Activated CD8-positive, alpha-beta T cell treated with anti-CD3 and anti-CD28 coated beads, Interleukin-2, amount 10 ng/mL, durations not matched to agents 7 days and 5 days (primary cell): Measurements from ENCODE around the gene GNLY. TPM values are rescaled to one million over a fixed set of nuclear protein-coding genes. Genes with fewer than 3 reads are reported as not detected.

Experiments used
- ATAC-seq: fragments of 150-1000 bp; cut with Tn5 transposase; one replicate; pipeline ENCODE4 v1.10.0; 2021; ENCODE audit warnings: moderate library complexity
- CTCF ChIA-PET: fragments of 350-600 bp; sonication (Branson Sonifier 250); formaldehyde crosslinking; loops from one replicate; lab custom pipeline; 2021; ENCODE audit warnings: antibody characterized with exemption; lab: Charles Lee
- POLR2A ChIA-PET: fragments of 350-600 bp; sonication (Branson Sonifier 250); formaldehyde crosslinking; loops from one replicate; lab custom pipeline; 2021; ENCODE audit warnings: antibody characterized with exemption; lab: Charles Lee
- DNase-seq: peaks from one replicate; pipeline ENCODE4 v3.0.0-alpha.2; 2020
- H3K27ac Mint-ChIP-seq: one replicate; pipeline ENCODE4 v1.8.0; 2021; ENCODE audit warnings: mild to moderate bottlenecking, mixed read lengths
- H3K27me3 Mint-ChIP-seq: one replicate; pipeline ENCODE4 v1.8.0; 2021; ENCODE audit warnings: low read depth, mixed read lengths
- H3K36me3 Mint-ChIP-seq: one replicate; pipeline ENCODE4 v1.8.0; 2021; ENCODE audit warnings: low read depth, mixed read lengths
- H3K4me1 Mint-ChIP-seq: one replicate; pipeline ENCODE4 v1.8.0; 2021; ENCODE audit warnings: low read depth, mixed read lengths
- H3K4me3 Mint-ChIP-seq: one replicate; pipeline ENCODE4 v1.8.0; 2021; ENCODE audit warnings: mild to moderate bottlenecking, mixed read lengths
- H3K9me3 Mint-ChIP-seq: one replicate; pipeline ENCODE4 v1.8.0; 2022; ENCODE audit warnings: mixed read lengths; ENCODE audit not compliant: insufficient read depth
- total RNA-seq, 2 experiments: library from RNA; stranded (reverse); gene quantifications; one replicate each; pipeline ENCODE4 v1.2.3, GENCODE V29; 2021

GNLY gene
- total RNA-seq, 2 experiments from 2014 or later, result 136 to 143 TPM

GRCh38 chr2:85737961-85738360 is 43.8 kb downstream of the GNLY start:
- Mint-ChIP-seq H3K4me1 (no peaks in the 10 kb centered on the region), H3K27me3 (peaks cover 52% of the 10 kb centered on the region), H3K27ac (no peak overlapping the region), H3K4me3 (no peak overlapping the region), H3K9me3 (no peaks in the 10 kb centered on the region), H3K36me3 (no peaks in the 10 kb centered on the region)
- no peak for DNase-seq
- ATAC-seq, result no peak
- ChIA-PET POLR2A (no interaction called here), CTCF (interaction anchor here (2.0 kb wide), 1 partner anchor 8 kb away, joined by 8 read pairs; no protein-coding TSS in a partner anchor)

DNA sequence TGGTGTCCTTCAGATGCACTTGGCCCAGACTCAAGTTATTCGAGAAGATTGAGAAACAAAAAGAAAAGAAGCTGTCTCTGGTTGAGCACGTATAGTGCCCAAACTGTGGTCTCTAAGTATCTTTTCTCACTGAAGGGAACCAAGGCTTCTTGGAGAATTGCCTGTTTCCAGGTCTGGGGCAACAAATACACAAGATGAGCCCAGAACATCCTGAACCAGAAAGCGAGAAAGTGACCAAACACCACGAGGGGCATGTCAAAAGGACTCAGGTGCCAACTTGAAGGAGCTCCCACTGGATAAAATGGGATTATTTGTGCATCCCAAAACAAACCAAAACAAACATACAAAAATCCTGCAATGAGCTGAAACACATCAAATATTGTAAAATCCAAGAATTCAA is 46.0 kb downstream of the GNLY start:
- Mint-ChIP-seq H3K27ac (no peak overlapping the region), H3K36me3 (no peaks in the 10 kb centered on the region), H3K9me3 (no peaks in the 10 kb centered on the region), H3K27me3 (peaks cover 61% of the 10 kb centered on the region), H3K4me1 (no peaks in the 10 kb centered on the region), H3K4me3 (no peak overlapping the region)
- DNase-seq, result no peak
- no peak for ATAC-seq
- POLR2A ChIA-PET, result no interaction called here
- CTCF ChIA-PET, result interaction anchor here (1.3 to 4.2 kb wide), 3 partner anchors 10 to 13 kb away, joined by 4 to 21 read pairs (median 19); no protein-coding TSS in a partner anchor

DNA sequence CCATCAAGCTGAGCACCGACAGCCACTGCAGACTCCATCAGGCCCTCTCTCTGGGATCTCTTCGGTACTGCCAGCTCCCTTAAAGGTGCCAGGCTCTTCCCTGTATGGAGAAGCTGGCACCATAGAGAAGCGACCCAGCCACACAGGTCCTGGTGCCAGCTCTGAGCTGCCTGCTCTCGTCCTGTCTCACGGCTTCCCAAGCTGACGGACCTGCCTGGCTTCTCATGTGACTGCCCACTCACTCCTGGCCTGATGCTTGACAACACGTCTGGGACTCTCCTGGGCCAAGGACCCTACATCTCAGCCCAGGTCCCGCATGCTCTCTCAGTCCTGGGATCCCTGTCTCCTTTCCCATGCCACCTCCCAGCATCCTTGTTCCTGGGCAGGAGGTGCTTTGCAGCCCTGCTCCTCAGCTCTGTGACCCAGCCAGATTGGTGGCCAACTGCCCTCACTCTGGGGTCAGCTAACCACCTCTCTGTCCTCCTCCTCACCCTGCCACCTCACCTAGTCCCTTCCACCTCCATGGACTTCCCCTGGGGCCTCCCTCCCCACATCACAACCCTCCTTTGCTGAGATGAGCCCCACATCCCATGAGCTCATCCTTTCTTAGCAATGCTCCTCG is 47.2 kb downstream of the GNLY start:
- ATAC-seq (no peak), DNase-seq (no peak)
- H3K27ac Mint-ChIP-seq, result no peak overlapping the region
- ChIA-PET CTCF (interaction anchor here (0.8 to 4.2 kb wide), 3 partner anchors 9 to 17 kb away, joined by 3 to 21 read pairs (median 19); no protein-coding TSS in a partner anchor), POLR2A (interaction anchor here (0.5 kb wide), 1 partner anchor 78 kb away, joined by 5 read pairs; no protein-coding TSS in a partner anchor)
- H3K27me3 Mint-ChIP-seq, result peaks cover 61% of the 10 kb centered on the region
- no peak overlapping the region for H3K4me3 Mint-ChIP-seq
- H3K36me3 Mint-ChIP-seq, result no peaks in the 10 kb centered on the region
- H3K9me3 Mint-ChIP-seq, result no peaks in the 10 kb centered on the region
- H3K4me1 Mint-ChIP-seq, result no peaks in the 10 kb centered on the region

- Mint-ChIP-seq H3K27me3 (peaks cover 62% of the 10 kb centered on the region), H3K36me3 (no peaks in the 10 kb centered on the region), H3K4me1 (no peaks in the 10 kb centered on the region), H3K27ac (no peak overlapping the region), H3K9me3 (no peaks in the 10 kb centered on the region), H3K4me3 (no peak overlapping the region)
- DNase-seq, result no peak
- POLR2A ChIA-PET, result interaction anchor here (0.5 kb wide), 1 partner anchor 77 kb away, joined by 5 read pairs; no protein-coding TSS in a partner anchor
- no peak for ATAC-seq
- CTCF ChIA-PET, result interaction anchor here (0.8 to 4.2 kb wide), 5 partner anchors 8 to 72 kb away, joined by 3 to 21 read pairs (median 8); no protein-coding TSS in a partner anchor
These were observed 47.8 kb downstream of the GNLY start for GRCh38 chr2:85741833-85742455.

DNA sequence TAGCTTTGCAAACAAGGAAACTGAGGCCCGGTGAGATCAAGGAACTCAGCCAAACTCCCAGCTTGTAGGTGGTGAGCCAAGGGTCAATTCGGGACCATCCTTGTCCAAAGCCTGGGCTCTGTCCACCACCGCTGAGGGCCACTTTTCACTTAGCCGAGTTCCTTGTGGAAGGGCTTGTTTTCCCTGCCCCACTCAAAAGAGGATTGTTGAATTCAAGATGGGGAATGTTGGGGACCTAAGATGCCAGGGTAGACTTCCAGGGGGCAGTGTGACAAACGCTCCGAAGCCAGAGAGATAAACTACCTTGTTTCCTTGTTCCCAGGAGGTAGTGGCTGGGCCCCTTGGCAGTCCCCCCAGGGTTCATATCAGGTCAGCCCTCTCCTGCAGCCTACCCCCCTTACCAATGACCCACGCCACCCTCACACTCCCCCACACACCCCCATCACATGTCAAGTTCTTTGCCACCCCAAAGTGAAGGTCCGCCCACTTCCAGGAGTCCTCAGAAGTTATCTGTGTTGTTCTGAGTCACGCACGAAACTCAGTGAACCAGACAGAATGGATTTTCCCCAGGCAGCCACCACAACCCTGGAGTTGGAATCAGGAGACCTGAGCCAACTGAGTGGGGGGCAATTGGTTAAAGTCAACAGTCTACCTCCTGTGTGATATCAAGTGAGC is 49.3 kb downstream of the GNLY start:
- Mint-ChIP-seq H3K4me1 (no peaks in the 10 kb centered on the region), H3K27ac (no peak overlapping the region), H3K36me3 (no peaks in the 10 kb centered on the region), H3K27me3 (peaks cover 69% of the 10 kb centered on the region), H3K4me3 (no peak overlapping the region), H3K9me3 (no peaks in the 10 kb centered on the region)
- ChIA-PET CTCF (interaction anchor here (0.6 to 2.7 kb wide), 5 partner anchors 9 to 335 kb away, joined by 4 to 19 read pairs (median 5); no protein-coding TSS in a partner anchor), POLR2A (no interaction called here)
- ATAC-seq, result no peak
- DNase-seq, result no peak

DNA sequence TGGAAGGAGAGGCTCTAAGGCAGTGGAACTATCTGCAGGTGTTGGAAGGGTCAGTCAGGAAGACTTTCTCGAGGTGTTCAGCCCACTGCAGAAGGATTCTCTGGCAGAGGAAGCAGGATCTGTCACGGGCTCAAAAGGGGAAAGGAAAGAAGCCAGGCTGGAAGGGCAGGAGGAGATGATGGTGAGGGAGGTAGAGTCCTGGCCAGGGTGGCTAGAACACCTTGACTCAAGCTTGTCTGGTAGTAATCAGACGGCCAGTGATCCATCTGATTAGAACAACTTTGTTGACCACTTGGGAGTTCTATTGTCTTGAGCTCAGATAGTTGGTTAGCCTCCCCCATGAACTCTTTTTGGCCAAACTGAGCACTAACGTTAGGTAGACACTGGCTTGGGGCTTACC is 49.9 kb downstream of the GNLY start:
- Mint-ChIP-seq H3K27me3 (peaks cover 70% of the 10 kb centered on the region), H3K36me3 (no peaks in the 10 kb centered on the region), H3K9me3 (no peaks in the 10 kb centered on the region), H3K4me3 (no peak overlapping the region), H3K27ac (no peak overlapping the region), H3K4me1 (no peaks in the 10 kb centered on the region)
- ChIA-PET CTCF (interaction anchor here (0.6 to 2.7 kb wide), 3 partner anchors 15 to 335 kb away, joined by 4 to 19 read pairs (median 4); no protein-coding TSS in a partner anchor), POLR2A (no interaction called here)
- ATAC-seq, result no peak
- DNase-seq, result no peak

DNA sequence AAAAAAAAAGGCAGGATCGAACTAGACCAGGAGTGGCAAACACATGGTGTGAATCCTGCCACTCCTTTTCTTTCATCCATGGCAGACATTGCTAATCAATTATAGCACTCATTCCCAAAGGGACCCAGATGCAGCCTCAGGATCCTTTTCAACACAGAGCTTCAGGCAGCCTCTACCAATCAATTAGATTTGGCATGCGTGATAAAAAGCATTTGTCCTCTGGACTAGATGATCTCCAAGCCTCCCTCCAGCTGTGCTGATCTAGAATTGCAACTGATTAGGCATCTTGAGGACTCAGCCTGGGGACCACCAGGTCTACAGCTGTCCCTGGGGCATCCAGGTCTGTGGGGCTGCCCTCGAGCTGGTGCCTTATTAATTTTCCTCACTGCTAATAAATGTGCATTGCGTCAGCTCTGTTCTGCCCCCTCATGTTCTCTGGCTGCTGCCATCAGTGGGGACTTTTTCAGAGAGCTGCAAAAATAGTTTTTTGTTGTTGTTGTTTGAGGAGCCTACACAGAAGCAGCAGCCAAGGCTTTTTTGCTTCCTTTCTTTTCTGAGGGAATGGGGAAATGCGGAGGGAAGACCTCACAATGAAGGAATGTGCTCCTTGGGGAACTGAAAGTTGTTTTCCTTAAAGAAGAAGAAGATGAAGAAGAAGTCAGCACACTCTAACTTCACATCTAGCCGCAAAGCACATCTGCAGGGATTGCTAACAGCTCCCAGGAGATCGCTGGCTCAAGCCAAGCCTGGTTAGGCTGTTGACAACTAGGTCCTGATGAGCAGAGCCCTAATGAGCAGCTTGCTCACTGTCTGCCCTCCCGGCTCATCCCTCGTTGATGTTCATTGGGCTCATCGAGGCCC is 50.8 kb downstream of the GNLY start:
- CTCF ChIA-PET, result interaction anchor here (0.9 to 2.7 kb wide), 7 partner anchors 16 to 335 kb away, joined by 3 to 19 read pairs (median 6); no protein-coding TSS in a partner anchor
- H3K36me3 Mint-ChIP-seq, result no peaks in the 10 kb centered on the region
- H3K4me1 Mint-ChIP-seq, result no peaks in the 10 kb centered on the region
- H3K27me3 Mint-ChIP-seq, result peaks cover 69% of the 10 kb centered on the region
- no peak for DNase-seq
- ATAC-seq, result no peak
- H3K27ac Mint-ChIP-seq, result no peak overlapping the region
- POLR2A ChIA-PET, result interaction anchor here (0.6 kb wide), 1 partner anchor 165 kb away, joined by 3 read pairs; no protein-coding TSS in a partner anchor
- H3K9me3 Mint-ChIP-seq, result no peaks in the 10 kb centered on the region
- no peak overlapping the region for H3K4me3 Mint-ChIP-seq

DNA sequence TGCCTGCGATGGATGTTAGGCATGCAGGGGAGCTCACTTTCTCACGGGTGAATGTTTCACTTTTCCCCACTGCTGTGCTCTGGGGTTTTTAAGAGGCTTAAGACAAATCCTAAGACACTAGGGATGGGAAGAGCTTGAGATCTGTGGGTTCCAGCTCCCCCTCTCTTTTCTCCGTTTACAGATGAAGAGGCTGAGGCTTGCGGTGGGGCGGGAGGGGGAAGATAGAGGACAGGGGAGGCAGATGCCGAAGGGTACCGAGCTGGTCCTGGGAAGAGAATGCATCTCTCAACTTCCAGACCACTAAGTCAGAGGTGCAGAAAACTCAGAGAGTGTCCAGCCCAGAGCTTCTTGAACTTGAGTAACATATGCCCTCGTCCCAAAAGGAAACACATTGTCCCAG is 51.5 kb downstream of the GNLY start:
- ATAC-seq, result no peak
- POLR2A ChIA-PET, result interaction anchor here (0.6 kb wide), 1 partner anchor 164 kb away, joined by 3 read pairs; no protein-coding TSS in a partner anchor
- CTCF ChIA-PET, result interaction anchor here (1.6 to 2.7 kb wide), 5 partner anchors 16 to 334 kb away, joined by 3 to 19 read pairs (median 7); no protein-coding TSS in a partner anchor
- Mint-ChIP-seq H3K36me3 (no peaks in the 10 kb centered on the region), H3K4me1 (no peaks in the 10 kb centered on the region), H3K4me3 (no peak overlapping the region), H3K27me3 (peaks cover 71% of the 10 kb centered on the region), H3K9me3 (no peaks in the 10 kb centered on the region), H3K27ac (no peak overlapping the region)
- DNase-seq, result no peak

GRCh38 chr2:85746321-85747004 is 52.3 kb downstream of the GNLY start:
- DNase-seq, result no peak
- Mint-ChIP-seq H3K4me3 (no peak overlapping the region), H3K27me3 (peaks cover 71% of the 10 kb centered on the region), H3K4me1 (no peaks in the 10 kb centered on the region), H3K36me3 (no peaks in the 10 kb centered on the region), H3K9me3 (no peaks in the 10 kb centered on the region), H3K27ac (no peak overlapping the region)
- ChIA-PET CTCF (interaction anchor here (1.6 to 5.7 kb wide), 6 partner anchors 17 to 333 kb away, joined by 3 to 100 read pairs (median 7); no protein-coding TSS in a partner anchor), POLR2A (no interaction called here)
- no peak for ATAC-seq

- CTCF ChIA-PET, result interaction anchor here (1.1 to 5.7 kb wide), 2 partner anchors 19 to 67 kb away, joined by 4 to 100 read pairs; no protein-coding TSS in a partner anchor
- Mint-ChIP-seq H3K36me3 (no peaks in the 10 kb centered on the region), H3K27me3 (peaks cover 72% of the 10 kb centered on the region), H3K9me3 (no peaks in the 10 kb centered on the region), H3K27ac (no peak overlapping the region), H3K4me3 (no peak overlapping the region), H3K4me1 (no peaks in the 10 kb centered on the region)
- no peak for DNase-seq
- POLR2A ChIA-PET, result no interaction called here
- ATAC-seq, result no peak
These were observed 53.3 kb downstream of the GNLY start for GRCh38 chr2:85747441-85747840.
